ENCODE data around the gene THSD8.

THSD8 gene

GRCh38 chr19:12837225-12837624 is 35.4 kb downstream of the THSD8 start:
- no peaks in the 10 kb centered on the region for H3K27me3 ChIP-seq (ENCODE audit: control insufficient read depth, insufficient read depth, low read length)
- H3K9me3 ChIP-seq (ENCODE audit: control insufficient read depth, low read length) = no peaks in the 10 kb centered on the region
- no peak overlapping the region for H3K27ac ChIP-seq
- H3K9ac ChIP-seq = no peak overlapping the region
- no peak overlapping the region for H2AFZ ChIP-seq
- H3K4me2 ChIP-seq (ENCODE audit: low read length) = no peak overlapping the region
- TF ChIP-seq CTCF (IDR thresholded peaks at IDR 0.05) = no peak
- peaks cover 17% of the 10 kb centered on the region for H3K4me1 ChIP-seq
- no peak overlapping the region for H3K4me3 ChIP-seq (ENCODE audit: low read depth, low read length)
- H3K36me3 ChIP-seq (ENCODE audit: control insufficient read depth, insufficient read depth, low read length) = no peaks in the 10 kb centered on the region
- peaks cover 9% of the 10 kb centered on the region for H3K79me2 ChIP-seq

- H3K9me3 ChIP-seq (ENCODE audit: control insufficient read depth, low read length) = no peaks in the 10 kb centered on the region
- peak within 1 kb of the TSS; percentile 42 for H3K4me3 ChIP-seq (ENCODE audit: low read depth, low read length)
- peak within 1 kb of the TSS; percentile 86 for H2AFZ ChIP-seq
- peaks cover 9% of the 10 kb centered on the region for H3K79me2 ChIP-seq
- H3K4me1 ChIP-seq = peaks cover 10% of the 10 kb centered on the region
- no peaks in the 10 kb centered on the region for H3K27me3 ChIP-seq (ENCODE audit: control insufficient read depth, insufficient read depth, low read length)
- peak within 1 kb of the TSS; percentile 71 for H3K4me2 ChIP-seq (ENCODE audit: low read length)
- H3K36me3 ChIP-seq (ENCODE audit: control insufficient read depth, insufficient read depth, low read length) = no peaks in the 10 kb centered on the region
- no peak within 1 kb of the TSS for H3K27ac ChIP-seq
- no peak within 1 kb of the TSS for H3K9ac ChIP-seq
- no peak for TF ChIP-seq CTCF (IDR thresholded peaks at IDR 0.05)
Observed at GRCh38 chr19:12838182-12838885, 36.5 kb downstream of the THSD8 start, which contains the start of gene MAST1. TSS of gene MAST1 (plus strand) at chr19:12838515. CDS start at chr19:12838573, 58 bp downstream.

- H3K4me2 ChIP-seq (ENCODE audit: low read length) = peak overlapping the region; percentile 71
- peaks cover 10% of the 10 kb centered on the region for H3K4me1 ChIP-seq
- no peak overlapping the region for H3K9ac ChIP-seq
- H3K36me3 ChIP-seq (ENCODE audit: control insufficient read depth, insufficient read depth, low read length) = no peaks in the 10 kb centered on the region
- peak overlapping the region; percentile 86 for H2AFZ ChIP-seq
- no peaks in the 10 kb centered on the region for H3K9me3 ChIP-seq (ENCODE audit: control insufficient read depth, low read length)
- H3K27ac ChIP-seq = no peak overlapping the region
- no peak for TF ChIP-seq CTCF (IDR thresholded peaks at IDR 0.05)
- no peaks in the 10 kb centered on the region for H3K27me3 ChIP-seq (ENCODE audit: control insufficient read depth, insufficient read depth, low read length)
- peaks cover 9% of the 10 kb centered on the region for H3K79me2 ChIP-seq
- no peak overlapping the region for H3K4me3 ChIP-seq (ENCODE audit: low read depth, low read length)
Observed at GRCh38 chr19:12838886-12839756, 37.3 kb downstream of the THSD8 start.

- H3K4me2 ChIP-seq (ENCODE audit: low read length) = peak overlapping the region; percentile 68
- H3K27ac ChIP-seq = no peak overlapping the region
- peaks cover 10% of the 10 kb centered on the region for H3K4me1 ChIP-seq
- no peak for TF ChIP-seq CTCF (IDR thresholded peaks at IDR 0.05)
- no peaks in the 10 kb centered on the region for H3K9me3 ChIP-seq (ENCODE audit: control insufficient read depth, low read length)
- no peaks in the 10 kb centered on the region for H3K36me3 ChIP-seq (ENCODE audit: control insufficient read depth, insufficient read depth, low read length)
- H3K9ac ChIP-seq = no peak overlapping the region
- H3K27me3 ChIP-seq (ENCODE audit: control insufficient read depth, insufficient read depth, low read length) = no peaks in the 10 kb centered on the region
- H3K79me2 ChIP-seq = peaks cover 9% of the 10 kb centered on the region
- peak overlapping the region; percentile 66 for H2AFZ ChIP-seq
- H3K4me3 ChIP-seq (ENCODE audit: low read depth, low read length) = peak overlapping the region; percentile 33
Observed at GRCh38 chr19:12840091-12841079, 38.5 kb downstream of the THSD8 start.

All from parathyroid adenoma (tissue), 2 donors.